GM19395 (cell line): ENCODE measurements around the gene TCF7L2.

Experiments used
- ATAC-seq: cut with Tn5 transposase; IDR thresholded peaks from one replicate; pipeline ENCODE4 v1.9.1; 2021; ENCODE audit warnings: mild to moderate bottlenecking, moderate library complexity; ENCODE audit not compliant: unreplicated experiment

The TCF7L2 gene

GRCh38 chr10:113175176-113175575 lies 225.1 kb downstream of the TCF7L2 start:
- no peak for ATAC-seq

GRCh38 chr10:113175756-113176651 lies 226.0 kb downstream of the TCF7L2 start:
- ATAC-seq, result no peak

GRCh38 chr10:113176652-113177155 lies 226.7 kb downstream of the TCF7L2 start:
- no peak for ATAC-seq

- ATAC-seq, result no peak
Observed at GRCh38 chr10:113177156-113177935, 227.3 kb downstream of the TCF7L2 start.

GRCh38 chr10:113177936-113178335 lies 227.9 kb downstream of the TCF7L2 start:
- no peak for ATAC-seq

- ATAC-seq, result no peak
Observed at GRCh38 chr10:113178771-113179170, 228.7 kb downstream of the TCF7L2 start.

- no peak for ATAC-seq
Observed at GRCh38 chr10:113179265-113179664, 229.2 kb downstream of the TCF7L2 start.

- no peak for ATAC-seq
Observed at GRCh38 chr10:113179966-113180365, 229.9 kb downstream of the TCF7L2 start.

- ATAC-seq, result no peak
Observed at GRCh38 chr10:113180401-113181154, 230.5 kb downstream of the TCF7L2 start.

- no peak for ATAC-seq
Observed at GRCh38 chr10:113182154-113182553, 232.1 kb downstream of the TCF7L2 start.

- no peak for ATAC-seq
Observed at GRCh38 chr10:113183573-113183972, 233.5 kb downstream of the TCF7L2 start.

- ATAC-seq, result no peak
Observed at GRCh38 chr10:113187063-113187777, 237.2 kb downstream of the TCF7L2 start.

GRCh38 chr10:113199459-113199858 lies 249.4 kb downstream of the TCF7L2 start:
- no peak for ATAC-seq

GRCh38 chr10:113202011-113202410 lies 252.0 kb downstream of the TCF7L2 start:
- no peak for ATAC-seq

GRCh38 chr10:113207924-113208323 lies 257.9 kb downstream of the TCF7L2 start:
- ATAC-seq, result no peak

- no peak for ATAC-seq
Observed at GRCh38 chr10:113213035-113213434, 263.0 kb downstream of the TCF7L2 start.

GRCh38 chr10:113214331-113214730 lies 264.3 kb downstream of the TCF7L2 start:
- no peak for ATAC-seq

GRCh38 chr10:113216102-113216501 lies 266.1 kb downstream of the TCF7L2 start:
- no peak for ATAC-seq
